Left lung (tissue), 10 donors: Measurements from ENCODE around the gene CCDC92B. TPM values are rescaled to one million over a fixed set of nuclear protein-coding genes. Genes with fewer than 3 reads are reported as not detected.

Experiments used
- ATAC-seq: fragments of 200-7000 bp; cut with Tn5 transposase; one replicate; pipeline ENCODE4 v1.9.1; 2020; ENCODE audit warnings: moderate library complexity
- DNase-seq, 4 donors: peaks; one replicate each; pipeline ENCODE4 v3.0.0-alpha.2; 2013 to 2020
- H3K27ac ChIP-seq, 2 donors: fragments of 200-600 bp; sonication (generic) in 1 of 2; one replicate each; pipeline versions ENCODE4 v1.5.0 to v1.8.0; 2020 to 2021
- H3K27me3 ChIP-seq, 2 donors: fragments of 200-600 bp; sonication (generic) in 1 of 2; one replicate each; pipeline versions ENCODE4 v1.5.0 to v1.8.0; 2020 to 2021
- H3K36me3 ChIP-seq, 2 donors: fragments of 200-600 bp; sonication (generic) in 1 of 2; one replicate each; pipeline versions ENCODE4 v1.5.0 to v1.8.0; 2020 to 2021
- H3K4me1 ChIP-seq, 2 donors: fragments of 200-600 bp; one replicate each; pipeline ENCODE4 v1.8.0; 2021
- H3K4me3 ChIP-seq, 2 donors: fragments of 200-600 bp; sonication (generic) in 1 of 2; one replicate each; pipeline versions ENCODE4 v1.5.0 to v1.8.0; 2020 to 2021; ENCODE audit warnings: mild to moderate bottlenecking in 1 of 2
- H3K9me3 ChIP-seq, 2 donors: fragments of 200-600 bp; sonication (generic) in 1 of 2; one replicate each; pipeline versions ENCODE4 v1.5.0 to v1.8.0; 2020 to 2021
- CTCF ChIP-seq, 2 donors: fragments of 200-600 bp; sonication (generic) in 1 of 2; IDR thresholded peaks; one replicate each; pipeline versions ENCODE4 v1.5.0 to v1.8.0; 2021; ENCODE audit warnings: antibody characterized with exemption in 2 of 2
- intact Hi-C, 2 donors: fragments of 100-400 bp; cut with DNase I; formaldehyde crosslinking; loops; one replicate each; pipeline versions ENCODE4 v1.11.2 to v1.14.2; 2022
- polyA plus RNA-seq, 6 donors: library from polyadenylated mRNA; unstranded; fragments of 120-200 nt; gene quantifications; one replicate each; pipeline ENCODE4 v1.2.1, GENCODE V29; 2013; ENCODE audit not compliant: insufficient read length in 6 of 6
- total RNA-seq, 2 donors: library from RNA; stranded (reverse); fragmentation: NEBNext Ultra II Directional; extraction: Animal tissue kit (Norgen Biotek cat#: 25700); gene quantifications; one replicate each; pipeline ENCODE4 v1.2.1, GENCODE V29; 2021
- donor health status: DM: no; HTN: yes; CAD: no.
- donor health status: DM: no; HTN: no; CAD: no.

The CCDC92B gene
- total and polyA plus RNA-seq, 8 donors, result 0.15 to 0.41 (median 0.25) TPM

- no peaks in the 10 kb centered on the region for H3K4me1 ChIP-seq
- intact Hi-C loops, result no loop called here
- no peak for ATAC-seq
These were observed 14.5 kb downstream of the CCDC92B start for GRCh38 chr17:2734939-2735338.

DNA sequence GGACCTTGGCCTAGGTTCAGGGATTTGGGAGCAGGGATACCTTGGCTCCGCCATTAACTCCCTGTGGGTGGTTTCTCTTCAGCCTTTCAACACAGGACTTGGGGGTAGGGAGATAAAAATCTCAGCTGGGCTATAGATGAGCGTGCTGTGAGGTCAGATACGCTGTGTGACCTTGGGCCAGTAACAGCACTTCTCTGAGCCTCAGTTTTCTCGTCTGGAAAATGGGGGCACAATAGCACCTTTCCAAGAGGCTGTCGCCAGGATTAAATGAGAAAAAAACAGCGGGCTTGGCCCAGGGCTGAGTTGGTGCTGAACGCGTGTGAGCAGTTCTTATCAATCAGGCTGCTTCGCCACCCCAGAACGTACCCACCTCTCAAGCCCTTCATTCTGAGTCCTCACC lies 17.6 kb downstream of the CCDC92B start:
- no peak for ATAC-seq
- no peak overlapping the region for H3K27ac ChIP-seq
- H3K36me3 ChIP-seq, result no peaks in the 10 kb centered on the region
- intact Hi-C loops, result no loop called here
- H3K4me1 ChIP-seq, result no peaks in the 10 kb centered on the region
- H3K27me3 ChIP-seq, result peaks cover 0 to 35% of the 10 kb centered on the region in 2 donors
- TF ChIP-seq CTCF (IDR thresholded peaks at IDR 0.05), result no peak
- DNase-seq, result no peak
- no peaks in the 10 kb centered on the region for H3K9me3 ChIP-seq
- H3K4me3 ChIP-seq, result no peak overlapping the region

More at GRCh38 chr17:2734939-2735338, 14.5 kb downstream of the CCDC92B start:
- Histone ChIP-seq H3K4me3 (no peak overlapping the region), H3K9me3 (no peaks in the 10 kb centered on the region), H3K36me3 (no peaks in the 10 kb centered on the region), H3K27ac (no peak overlapping the region), H3K27me3 (peaks cover 0 to 20% of the 10 kb centered on the region in 2 donors)
- TF ChIP-seq CTCF (IDR thresholded peaks at IDR 0.05), result no peak
- DNase-seq, result no peak

DNA sequence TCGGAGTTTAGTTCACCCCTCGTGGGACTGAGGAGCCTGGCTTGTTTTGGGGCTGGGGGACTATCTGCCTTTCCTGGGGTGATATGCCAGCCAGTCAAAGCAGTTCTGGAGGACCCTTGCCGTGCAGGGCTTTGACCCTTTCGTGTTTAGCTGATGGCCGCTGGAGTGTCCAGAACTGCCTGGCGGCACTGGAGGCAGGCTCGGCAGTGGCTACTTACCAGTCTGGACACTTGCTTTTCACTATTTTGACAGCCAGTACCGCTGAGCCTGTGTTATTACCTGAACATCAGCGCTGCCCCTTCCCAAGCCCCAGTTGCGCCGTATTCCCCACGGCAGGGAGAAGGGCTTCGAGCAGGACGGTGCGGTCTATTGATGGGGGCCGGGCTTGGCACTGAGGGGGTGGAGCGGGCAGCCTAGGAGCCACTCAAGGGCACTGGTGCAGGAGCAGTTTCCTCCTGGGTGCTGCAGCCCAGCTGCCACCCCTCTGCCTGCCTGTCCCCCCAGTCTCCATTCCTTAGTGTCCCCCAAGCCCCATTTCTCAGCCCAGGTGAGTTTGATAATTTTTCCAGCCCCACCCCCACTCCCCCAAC lies 18.6 kb downstream of the CCDC92B start:
- H3K27me3 ChIP-seq, result peaks cover 0 to 45% of the 10 kb centered on the region in 2 donors
- H3K36me3 ChIP-seq, result no peaks in the 10 kb centered on the region
- TF ChIP-seq CTCF (IDR thresholded peaks at IDR 0.05), result no peak
- H3K9me3 ChIP-seq, result no peaks in the 10 kb centered on the region
- no peak overlapping the region for H3K4me3 ChIP-seq
- no peak overlapping the region for H3K27ac ChIP-seq
- ATAC-seq (no peak), DNase-seq (no peak)
- H3K4me1 ChIP-seq, result no peaks in the 10 kb centered on the region
- intact Hi-C loops, result no loop called here

- intact Hi-C loops, result no loop called here
- ATAC-seq (peak; percentile 76), DNase-seq (peak in 2 of 4 donors; percentile 64 to 81)
- Histone ChIP-seq H3K9me3 (no peaks in the 10 kb centered on the region), H3K4me1 (peaks cover 0 to 15% of the 10 kb centered on the region in 2 donors), H3K4me3 (no peak overlapping the region), H3K27me3 (peaks cover 12 to 65% of the 10 kb centered on the region in 2 donors), H3K36me3 (no peaks in the 10 kb centered on the region), H3K27ac (no peak overlapping the region)
- no peak for TF ChIP-seq CTCF (IDR thresholded peaks at IDR 0.05)
These were observed 24.7 kb downstream of the CCDC92B start for GRCh38 chr17:2724784-2725164.

DNA sequence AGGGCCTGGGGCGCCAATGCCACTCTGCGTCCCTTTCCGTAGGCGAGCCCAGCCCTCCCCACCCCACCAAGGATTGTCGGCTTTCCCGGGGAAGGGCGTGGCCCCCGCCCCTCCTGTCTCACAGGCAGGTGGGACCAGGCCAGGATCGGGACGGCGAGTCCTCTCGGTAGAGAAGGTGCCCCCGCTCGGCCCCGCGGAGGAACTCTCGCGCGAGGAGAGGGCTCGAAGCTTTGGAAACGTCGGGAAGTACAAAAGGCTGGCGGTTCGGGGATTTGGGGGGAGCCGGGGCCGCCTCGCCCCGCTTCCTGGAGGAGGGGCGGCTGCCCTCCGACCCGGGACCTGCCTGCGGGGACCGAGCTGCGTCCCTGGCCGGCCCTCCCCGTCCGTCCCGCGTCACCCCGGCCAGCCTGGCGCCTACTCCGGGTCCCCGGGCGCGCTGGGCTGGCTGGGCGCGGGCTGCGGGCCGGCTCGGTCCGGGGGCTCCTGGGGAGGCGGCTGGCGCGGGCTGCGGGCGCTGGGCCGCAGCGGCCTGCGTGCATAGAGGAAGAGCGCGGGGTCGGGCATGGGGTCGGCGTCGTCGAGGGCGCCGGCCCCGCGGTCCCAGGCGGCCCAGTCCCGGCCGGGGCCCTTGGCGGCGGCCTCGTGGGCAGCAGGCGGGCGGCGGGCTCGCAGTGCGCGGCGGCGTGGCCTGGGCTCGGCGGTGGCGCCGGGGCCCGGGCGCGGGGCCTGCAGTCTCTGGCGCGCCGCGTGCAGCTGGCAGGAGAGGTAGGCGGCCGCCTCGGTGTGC lies 25.3 kb downstream of the CCDC92B start:
- H3K27me3 ChIP-seq, result peaks cover 12 to 65% of the 10 kb centered on the region in 2 donors
- intact Hi-C loops, result no loop called here
- H3K4me3 ChIP-seq, result peak overlapping the region in 1 of 2 donors; percentile 26
- peak in 2 of 4 donors; percentile 49 to 80 for DNase-seq
- peak; percentile 39 for ATAC-seq
- no peak for TF ChIP-seq CTCF (IDR thresholded peaks at IDR 0.05)
- peak overlapping the region in 1 of 2 donors; percentile 50 for H3K27ac ChIP-seq
- H3K4me1 ChIP-seq, result peaks cover 0 to 15% of the 10 kb centered on the region in 2 donors
- H3K9me3 ChIP-seq, result no peaks in the 10 kb centered on the region
- no peaks in the 10 kb centered on the region for H3K36me3 ChIP-seq
